GM19467 (cell line): ENCODE measurements around the gene FSD1L.
A peak's percentile ranks its signal among the peaks of the same experiment; 100 is the strongest.
"Not testable (repeated sequence)": the region's sequence is repeated elsewhere in the genome, so short reads cannot be mapped to it uniquely, and the experiment has no call there.

Experiments used
- ATAC-seq: cut with Tn5 transposase; IDR thresholded peaks from one replicate; pipeline ENCODE4 v1.9.1; 2021; ENCODE audit warnings: mild to moderate bottlenecking, moderate library complexity; ENCODE audit not compliant: unreplicated experiment

The FSD1L gene

DNA sequence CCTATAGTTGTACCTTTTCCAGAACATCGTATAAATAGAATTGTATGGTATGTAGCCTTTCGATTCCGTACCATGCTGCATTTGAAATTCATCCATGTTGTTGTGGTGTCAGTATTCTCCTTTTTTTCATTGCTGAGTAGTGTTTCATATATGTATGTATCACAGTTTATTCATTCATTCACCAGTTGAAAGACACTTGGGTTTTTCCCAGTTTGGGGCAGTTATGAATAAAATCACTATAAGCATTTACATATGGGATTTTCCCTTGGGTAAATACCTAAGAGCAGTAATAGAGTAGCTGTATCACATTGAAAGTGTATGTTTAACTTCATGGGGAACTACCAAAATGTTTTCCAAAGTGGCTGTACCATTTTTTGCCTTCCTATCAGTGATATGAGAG, 94.0 kb downstream of the FSD1L start:
- ATAC-seq, result peak; percentile 85

DNA sequence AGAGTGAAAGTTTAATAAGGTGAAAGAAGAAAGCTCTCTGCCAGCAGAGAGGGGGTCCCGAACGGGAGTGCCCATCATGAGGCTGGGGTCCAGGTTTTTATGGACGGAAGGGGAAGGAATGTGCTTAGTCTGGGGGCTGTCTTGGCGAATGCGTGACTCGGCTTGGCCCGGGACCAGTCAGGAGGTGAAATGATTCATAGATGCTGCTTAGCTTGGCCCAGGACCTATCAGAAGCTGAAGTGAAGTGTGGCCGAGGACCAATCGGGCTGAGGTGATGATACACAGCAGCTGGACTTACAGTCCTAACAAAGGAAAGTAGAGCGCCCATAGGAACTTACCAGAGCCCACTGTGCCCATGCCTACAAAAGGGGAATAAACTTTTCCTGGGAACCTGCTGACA, 106.2 kb downstream of the FSD1L start:
- ATAC-seq, result no peak

DNA sequence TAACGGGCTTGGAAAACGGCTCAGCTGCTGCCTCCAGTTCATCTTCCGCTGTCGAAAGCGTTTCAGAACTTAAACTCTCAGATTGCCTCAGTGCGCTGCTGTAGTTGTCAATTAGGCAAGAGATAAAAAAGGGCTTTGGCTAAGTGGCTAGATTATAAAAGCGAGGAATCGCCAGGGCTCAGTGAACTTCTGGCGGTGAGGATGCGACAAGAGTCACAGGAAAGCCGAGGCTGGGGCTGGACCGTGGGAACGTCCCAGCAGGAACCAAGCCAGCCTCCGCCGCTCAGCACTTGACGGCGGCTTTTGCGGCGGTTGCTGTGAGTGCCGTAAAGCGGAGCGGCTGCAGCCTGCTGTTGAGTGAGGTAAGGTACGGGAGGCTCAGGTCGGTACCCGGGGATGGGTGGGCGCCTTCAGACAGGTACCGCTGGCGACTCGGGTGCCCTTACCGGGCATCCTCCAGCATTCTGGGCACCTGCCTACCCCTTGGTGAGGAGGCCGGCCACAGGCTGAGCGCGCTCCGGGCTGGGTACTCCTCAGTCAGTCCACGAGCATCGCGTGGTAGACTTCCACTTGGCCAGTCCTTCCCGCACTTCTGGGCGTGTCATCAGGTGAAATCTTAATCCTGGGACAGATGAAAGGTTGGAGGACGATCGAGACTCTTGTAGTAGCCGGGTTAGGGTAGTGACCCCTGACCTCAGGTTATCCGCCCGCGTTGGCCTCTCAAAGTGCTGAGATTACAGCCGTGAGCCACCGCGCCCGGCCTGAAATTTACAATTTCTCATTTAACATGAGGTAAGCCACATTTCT, 110.2 kb downstream of the FSD1L start, which contains the start of gene FKTN:
FKTN (plus strand) TSS at position 328 of the 807 bp plus-strand sequence. CDS start 16,902 bp downstream, outside the sequence.
- peak; percentile 97 for ATAC-seq

DNA sequence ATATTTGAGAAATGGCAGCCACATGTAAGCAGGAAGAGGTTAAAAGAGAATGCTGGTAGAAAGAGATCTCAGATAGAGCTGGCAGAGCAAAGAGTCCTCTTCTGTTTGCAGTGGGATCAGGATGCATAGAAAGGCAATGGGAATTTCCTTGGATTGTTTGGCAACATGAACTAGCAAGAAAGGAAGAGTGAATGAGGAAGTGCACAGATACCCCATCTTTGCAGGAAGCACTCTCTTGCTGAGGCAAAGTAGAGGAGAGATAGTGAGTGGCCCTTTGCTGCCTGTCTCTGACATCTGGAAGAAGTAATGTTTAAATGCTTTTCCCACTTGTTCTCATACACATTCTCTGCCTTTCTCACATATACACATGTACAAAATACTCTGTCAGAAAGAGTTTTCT, 124.6 kb downstream of the FSD1L start:
- ATAC-seq, result no peak

DNA sequence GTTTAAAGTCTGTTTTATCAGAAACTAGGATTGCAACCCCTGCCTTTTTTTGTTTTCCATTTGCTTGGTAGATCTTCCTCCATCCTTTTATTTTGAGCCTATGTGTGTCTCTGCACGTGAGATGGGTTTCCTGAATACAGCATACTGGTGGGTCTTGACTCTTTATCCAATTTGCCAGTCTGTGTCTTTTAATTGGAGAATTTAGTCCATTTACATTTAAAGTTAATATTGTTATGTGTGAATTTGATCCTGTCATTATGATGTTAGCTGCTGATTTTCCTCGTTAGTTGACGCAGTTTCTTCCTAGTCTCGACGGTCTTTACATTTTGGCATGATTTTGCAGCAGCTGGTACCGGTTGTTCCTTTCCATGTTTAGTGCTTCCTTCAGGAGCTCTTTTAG, 132.1 kb downstream of the FSD1L start:
- not testable (repeated sequence) for ATAC-seq

DNA sequence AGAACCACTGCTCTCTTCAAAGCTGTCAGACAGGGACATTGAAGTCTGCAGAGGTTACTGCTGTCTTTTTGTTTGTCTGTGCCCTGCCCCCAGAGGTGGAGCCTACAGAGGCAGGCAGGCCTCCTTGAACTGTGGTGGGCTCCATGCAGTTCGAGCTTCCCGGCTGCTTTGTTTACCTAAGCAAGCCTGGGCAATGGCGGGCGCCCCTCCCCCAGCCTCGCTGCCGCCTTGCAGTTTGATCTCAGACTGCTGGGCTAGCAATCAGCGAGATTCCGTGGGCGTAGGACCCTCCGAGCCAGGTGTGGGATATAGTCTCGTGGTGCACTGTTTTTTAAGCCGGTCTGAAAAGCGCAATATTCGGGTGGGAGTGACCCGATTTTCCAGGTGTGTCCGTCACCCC, 133.7 kb downstream of the FSD1L start:
- not testable (repeated sequence) for ATAC-seq

DNA sequence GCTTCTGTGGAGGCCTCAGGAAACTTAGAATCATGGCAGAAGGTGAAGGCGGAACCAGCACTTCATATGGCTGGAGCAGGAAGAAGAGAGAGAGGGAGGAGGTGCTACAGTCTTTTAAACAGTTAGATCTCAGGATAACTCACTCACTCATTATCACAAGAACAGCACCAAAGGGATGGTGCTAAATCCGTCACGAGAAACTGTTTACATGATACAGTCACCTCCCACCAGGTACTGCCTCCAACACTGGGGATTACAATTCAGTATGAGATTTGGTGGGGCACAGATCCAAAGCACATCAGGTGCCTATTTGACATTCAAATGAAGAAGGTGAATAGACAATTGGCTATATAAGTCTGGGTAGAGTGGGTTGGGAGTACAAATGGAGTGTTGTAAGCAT, 145.3 kb downstream of the FSD1L start:
- ATAC-seq, result no peak
